ENCODE measurements around the gene KLHDC9.

Gene KLHDC9

DNA sequence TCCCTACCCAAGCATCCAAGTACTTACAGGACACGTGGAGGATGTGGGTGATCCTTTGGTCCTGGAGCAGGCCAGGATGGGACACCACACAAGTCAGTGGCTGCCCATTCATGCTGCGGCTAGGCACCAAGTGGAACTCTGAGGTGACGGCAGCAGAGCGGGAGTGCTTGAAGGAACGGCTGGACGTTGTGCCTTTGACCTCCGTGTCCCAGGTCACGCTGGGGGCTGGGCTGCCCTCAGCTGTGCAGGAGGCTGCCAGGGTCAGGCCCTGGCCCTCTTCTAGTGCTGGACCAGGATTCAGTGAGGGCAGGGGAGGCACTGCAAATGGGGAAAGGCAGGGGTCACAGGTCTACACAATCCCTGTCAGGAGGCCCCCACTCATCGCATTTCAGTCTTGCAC lies 20.7 kb upstream of the KLHDC9 start:
- DNase-seq, result no peak

DNA sequence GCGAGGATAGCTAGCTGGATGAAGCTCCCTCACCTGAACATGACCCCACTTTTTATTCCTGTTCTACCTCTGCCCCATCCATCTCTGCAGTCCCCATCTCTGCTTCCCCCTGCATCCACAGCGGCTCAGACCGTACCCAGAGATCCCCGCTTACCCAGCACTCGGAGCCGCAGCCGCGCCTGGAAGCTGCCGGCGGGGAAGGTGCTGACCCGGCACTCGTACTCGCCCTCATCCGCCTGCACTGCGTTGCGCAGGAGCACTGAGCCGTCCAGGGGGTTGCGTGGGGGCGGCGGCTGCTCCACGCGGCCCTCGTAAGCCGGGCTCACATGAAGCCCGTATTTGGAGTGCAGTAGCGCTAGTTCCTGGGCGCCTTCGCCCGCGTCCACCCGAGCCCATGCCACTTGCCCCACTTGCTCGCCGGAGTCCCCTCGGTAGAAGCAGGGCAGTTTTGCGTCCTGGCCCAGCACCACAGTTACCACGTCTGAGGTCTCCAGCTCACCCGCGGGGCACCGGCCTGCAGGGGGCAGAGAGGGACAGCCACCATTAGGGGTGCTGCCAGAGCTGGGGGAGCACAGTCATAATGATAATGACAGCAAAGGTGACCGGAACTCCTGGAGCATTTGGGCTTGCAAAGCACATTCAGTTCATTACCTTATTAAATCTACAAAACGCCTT lies 18.6 kb upstream of the KLHDC9 start:
- DNase-seq, result no peak

DNA sequence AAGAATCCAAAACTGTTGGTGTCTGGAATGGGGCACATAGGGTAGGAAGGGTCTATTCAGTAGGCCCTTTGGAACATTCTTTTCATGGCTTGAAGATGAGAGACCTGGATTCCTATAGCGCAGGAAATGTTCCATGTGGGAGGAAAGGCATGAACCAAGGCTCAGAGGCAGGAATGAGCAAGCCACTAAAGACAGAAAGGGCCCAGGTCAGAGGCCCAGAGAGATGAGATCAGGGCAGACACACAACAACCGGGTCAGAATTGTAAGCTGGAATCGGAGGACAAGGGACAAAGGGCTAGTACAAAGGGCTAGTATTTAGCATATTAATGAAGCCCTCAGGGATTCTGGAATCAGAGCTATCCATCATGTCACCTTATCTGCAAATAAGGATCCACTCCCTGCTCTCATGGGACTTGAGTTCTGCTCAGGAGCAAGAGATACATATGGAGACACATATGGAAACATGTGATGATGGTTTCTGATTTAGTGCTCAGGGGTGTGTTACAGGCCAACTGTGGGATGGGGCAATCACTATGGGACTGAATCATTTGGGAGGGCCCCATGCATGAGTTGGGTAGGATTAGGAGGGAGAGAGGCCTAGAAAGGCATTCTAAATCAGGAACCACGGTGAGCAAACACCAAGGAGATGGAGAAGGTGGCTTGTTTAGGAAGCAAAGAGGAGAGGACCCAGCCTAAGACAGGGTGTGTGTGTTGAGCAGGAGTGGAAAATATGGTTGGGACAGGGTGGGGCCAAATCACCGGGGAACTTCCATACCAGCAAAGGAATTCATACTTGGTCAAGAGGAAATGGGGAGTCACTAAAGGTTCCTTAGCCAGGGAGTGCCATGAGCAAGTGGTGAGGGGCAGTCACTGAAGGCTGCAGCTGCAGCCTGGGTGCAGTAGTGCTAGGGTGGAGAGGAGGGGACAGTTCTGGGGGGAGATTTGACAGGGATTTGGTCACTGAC lies 17.4 kb upstream of the KLHDC9 start:
- no peak for DNase-seq

DNA sequence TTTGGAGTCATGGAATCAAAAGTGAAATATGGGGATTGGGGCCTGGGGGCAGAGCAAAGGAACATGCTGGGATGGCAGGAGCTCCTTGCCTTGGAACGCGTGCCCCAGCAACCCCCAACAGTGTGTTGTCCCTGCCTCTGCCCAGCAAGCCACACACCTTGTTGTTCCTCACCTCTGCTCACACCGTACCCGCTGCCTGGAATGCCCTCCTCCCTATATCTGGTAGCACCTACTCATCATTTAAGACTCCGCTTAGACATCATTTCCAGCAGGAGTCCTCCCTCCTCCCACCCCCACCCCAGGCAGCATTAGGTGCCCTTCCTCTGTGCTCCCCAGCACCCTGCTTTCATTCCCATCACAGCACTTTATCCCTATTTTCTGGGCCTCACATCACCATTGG lies 16.6 kb upstream of the KLHDC9 start:
- DNase-seq, result no peak

DNA sequence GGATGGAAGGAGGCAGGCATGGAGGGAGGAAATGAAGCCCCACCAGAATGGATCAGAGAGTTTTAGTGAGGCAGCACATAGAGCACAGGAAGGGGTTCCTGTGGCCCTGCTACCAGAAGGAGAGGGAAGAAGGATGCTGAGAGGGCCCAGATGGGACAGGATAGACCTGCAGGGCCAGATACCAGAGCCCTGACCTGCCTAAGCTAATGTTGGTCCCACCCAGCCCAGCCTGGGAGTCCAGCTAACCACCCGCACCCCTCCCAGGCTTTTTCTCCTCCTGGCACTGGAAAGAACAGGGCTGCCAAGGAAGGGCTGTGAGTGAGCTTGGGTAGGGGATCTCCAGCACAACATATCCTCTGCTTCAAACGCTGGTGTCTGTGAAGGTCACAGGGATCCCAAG lies 15.7 kb upstream of the KLHDC9 start:
- no peak for DNase-seq

DNA sequence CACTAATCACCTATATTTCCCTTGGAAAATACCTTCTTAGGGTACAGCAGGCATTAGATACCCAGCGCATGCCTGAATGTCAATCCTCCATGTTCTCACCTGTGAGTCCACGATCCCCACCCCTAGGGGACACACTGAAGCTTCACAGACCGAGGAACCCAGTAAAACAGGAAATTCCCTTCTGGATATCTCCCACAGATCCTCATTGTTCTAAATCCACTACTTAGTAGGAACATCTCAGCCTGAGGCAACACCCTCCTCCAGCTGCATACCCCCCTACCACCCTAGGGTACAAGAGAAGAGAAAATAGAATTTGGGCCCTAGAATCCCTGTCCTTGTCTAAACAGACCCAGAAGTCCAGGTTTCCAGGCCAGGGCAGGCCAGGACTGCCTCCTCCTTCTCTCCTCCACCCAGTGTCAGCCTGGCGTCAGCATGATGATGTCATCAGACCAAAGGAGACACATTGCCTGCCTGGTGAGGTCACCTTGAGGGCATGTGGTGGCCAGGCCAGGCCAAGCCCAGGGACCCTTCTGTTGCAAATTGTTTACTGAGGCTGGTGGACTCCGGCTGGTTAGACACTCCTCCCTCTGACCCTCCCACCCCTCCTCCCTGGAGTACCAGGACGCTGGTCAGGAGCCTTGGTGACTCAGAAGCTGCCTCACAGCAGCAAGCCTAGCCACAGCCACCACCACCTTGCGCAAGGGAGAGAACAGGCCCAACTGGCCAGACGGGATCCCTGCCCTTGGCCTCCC lies 15.0 kb upstream of the KLHDC9 start:
- no peak for DNase-seq

DNA sequence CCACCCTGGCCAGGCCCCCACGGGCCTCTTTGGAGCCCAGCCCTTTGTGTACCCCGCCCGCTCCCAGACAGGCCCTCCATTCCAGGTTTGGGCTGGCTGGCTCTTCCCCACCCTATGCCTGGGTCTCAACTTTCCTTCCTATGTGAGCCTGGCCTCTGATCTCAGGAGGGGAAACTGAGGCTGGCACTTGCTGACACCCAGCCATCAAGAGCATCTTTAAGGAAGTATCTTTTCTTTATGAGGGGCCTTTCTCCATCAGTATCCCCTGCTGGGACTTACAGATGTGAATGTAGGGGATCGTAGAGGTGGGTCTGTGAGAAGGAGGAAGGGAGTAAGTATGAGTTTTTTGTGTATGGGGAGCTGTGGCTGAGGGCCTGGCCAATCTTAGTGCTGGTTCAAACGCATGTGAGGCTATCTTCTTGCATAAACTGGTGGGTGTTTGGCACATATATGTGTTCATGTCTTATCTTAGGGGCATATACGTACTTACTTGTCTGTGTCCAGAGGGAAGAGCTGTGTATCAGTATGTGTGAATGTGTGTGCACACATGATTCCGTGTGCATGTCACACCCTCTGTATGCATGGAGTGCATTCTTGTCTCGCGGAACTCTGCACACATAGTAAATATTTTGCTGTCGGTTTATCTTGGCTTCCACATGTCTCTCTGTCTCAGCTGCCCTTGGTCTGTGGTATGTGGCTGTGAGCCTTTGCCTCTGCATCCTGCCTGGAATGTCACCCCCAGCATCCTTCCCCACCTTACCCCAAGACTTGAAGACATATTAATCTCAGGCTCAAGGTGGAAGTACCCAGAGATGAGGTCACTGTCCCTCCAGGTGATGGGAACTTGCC lies 14.2 kb upstream of the KLHDC9 start:
- no peak for DNase-seq

DNA sequence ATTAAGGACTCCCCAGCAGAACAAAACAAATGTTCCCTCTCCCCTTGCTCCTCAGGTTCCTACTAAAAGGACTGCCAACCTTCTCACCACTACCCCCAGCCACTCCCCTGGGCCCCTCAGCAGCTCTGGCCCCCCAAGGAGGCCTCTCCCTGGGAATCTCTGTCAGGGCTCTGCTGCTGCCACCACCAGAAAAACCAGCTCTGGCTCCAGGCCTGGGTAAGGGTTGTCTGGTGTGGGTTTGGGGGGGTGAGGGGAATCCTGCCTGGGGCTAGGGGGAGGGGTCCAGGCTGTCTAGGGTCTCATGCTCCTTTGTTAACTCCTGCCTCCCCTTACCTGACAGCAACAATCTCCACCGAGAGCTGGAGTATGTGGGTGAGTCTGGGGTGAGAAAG lies 13.6 kb upstream of the KLHDC9 start:
- DNase-seq, result no peak

DNA sequence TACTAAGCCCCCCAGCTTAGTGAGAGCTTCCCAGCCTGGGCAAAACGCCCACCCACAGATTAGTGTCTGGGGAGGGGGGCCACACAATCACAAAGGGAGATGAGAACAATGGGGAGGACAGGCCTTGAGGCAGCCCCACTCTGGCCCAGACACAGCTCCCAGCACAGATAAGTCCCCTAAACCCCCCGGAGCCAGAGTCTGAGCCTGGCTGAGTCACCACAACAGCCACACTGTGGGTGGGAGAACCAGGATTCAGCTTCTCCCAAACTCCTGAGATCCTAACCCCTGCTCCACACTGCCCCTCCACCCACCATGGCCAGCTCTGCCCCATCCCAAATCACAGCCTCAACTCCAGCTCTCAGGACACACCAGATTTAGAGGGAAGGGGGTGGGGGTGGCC lies 13.0 kb upstream of the KLHDC9 start:
- no peak for DNase-seq

DNA sequence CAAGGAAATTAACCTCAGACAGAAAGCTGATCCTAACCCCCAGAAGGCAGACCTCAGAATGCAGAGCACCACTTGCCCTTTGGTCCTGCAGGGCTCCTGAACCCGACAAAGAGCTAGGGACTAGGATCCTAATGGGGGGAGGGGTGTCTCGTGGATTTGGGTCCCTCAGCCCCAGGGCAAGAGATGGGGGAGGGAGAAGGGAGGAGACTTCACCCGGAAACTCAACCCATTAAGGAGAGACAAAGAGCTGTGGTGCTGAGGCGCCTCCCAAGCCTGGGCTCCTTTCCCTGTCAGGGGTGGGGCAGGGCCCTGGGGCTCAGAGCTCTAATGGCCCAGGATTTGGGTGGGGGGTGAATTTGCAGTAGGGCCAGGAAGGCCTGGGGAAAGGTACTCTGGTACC lies 11.7 kb upstream of the KLHDC9 start:
- DNase-seq, result no peak

DNA sequence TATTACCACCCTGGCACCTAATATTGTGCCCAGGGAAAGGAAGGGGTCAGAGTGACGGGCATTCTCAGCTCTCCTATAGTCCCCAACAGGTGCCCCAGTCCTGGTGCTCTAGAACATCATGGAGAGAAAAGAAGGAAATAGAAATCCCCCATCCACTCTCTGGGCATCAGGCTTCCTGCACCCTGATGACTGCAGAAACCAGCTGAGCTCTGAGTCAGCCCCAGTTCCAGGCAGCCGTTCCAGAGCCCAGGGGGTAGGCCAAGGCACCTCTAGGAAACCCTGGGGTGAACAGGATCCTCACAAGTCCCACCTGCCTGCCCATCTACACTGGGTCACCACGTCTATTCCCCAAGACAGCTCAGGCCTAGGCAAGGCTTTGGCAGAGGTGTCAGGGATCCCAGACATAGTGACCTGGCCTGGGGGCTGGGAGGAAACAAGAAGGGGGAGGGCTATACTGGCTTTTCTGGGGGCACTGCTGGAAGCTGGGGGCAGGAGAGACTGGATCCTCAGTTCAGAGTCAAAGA lies 9.5 kb upstream of the KLHDC9 start:
- no peak for DNase-seq

DNA sequence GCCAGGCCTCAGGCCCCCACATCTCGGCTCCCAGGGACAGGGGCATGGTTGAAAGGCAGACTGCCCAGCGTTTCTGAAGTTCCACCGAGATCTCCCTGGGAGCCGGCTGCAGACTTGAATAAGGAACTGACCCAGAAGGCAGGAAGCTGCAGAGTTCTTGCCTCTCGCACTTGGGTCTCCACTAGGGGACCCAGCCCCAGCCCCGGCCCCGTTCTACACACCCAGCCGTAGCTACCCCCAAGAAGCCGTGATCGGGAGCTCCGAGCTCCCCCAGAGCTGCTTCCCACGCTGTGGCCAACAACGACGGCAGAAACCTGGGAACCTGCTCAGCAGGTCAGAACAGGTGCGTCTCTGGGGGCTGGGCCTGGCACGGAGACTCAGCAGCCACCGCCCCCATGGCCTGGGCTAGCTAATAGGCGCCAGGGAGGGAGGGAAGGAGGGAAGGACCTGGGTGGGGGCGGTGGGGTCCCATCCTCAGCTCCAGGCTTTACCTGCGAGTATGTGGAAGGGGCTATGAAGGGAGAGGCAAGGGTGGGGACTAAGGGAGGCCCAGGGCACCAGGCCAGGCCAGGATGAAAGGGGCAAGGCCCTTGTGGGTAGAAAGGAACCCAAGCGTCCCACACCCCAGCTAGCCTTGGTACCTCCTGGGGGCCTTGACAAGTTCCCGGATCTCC lies 8.8 kb upstream of the KLHDC9 start, which contains the start of gene NECTIN4:
TSS of gene NECTIN4 (minus strand) at position 308 of the 674 bp plus-strand sequence. CDS start at position 46, 262 bp downstream.
- DNase-seq, result no peak

DNA sequence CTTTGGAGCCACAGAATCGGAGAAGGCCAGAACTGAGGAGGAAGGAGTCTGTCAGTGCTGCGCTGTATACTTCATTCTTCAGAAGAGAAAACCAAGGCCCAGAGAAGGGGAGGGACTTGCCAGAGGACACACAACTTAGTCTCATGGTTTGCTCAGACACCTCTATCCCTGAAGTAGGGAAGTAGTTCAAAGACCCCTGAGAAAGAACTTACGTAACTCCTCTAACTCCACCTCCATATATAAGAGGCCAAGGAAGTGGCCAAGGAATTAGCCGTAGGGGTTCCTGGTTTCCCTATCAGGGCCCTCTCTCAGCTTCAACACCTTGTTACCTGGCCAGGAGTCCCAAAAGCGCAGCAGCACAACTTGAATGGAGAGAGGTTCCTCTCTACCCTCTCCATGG lies 8.2 kb upstream of the KLHDC9 start:
- no peak for DNase-seq

DNA sequence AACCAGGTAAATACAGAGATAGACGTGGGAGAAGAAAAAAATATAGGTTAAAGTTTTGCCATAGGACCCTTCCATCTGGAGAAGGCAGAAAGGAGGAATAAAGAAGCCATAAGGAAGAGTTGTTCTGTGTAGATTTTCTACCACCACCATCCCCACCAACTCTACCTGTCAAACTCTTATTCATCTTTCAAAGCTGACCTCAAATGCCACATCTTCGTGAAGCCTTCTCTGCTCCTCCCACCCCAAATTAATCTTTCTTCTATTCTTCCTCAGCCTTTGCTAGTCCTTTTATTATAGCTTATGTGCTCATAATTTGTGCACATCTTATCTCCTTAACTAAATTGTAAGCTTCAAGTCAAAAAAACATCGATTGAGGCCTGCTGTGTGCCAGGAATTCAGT lies 7.5 kb upstream of the KLHDC9 start:
- DNase-seq, result no peak

DNA sequence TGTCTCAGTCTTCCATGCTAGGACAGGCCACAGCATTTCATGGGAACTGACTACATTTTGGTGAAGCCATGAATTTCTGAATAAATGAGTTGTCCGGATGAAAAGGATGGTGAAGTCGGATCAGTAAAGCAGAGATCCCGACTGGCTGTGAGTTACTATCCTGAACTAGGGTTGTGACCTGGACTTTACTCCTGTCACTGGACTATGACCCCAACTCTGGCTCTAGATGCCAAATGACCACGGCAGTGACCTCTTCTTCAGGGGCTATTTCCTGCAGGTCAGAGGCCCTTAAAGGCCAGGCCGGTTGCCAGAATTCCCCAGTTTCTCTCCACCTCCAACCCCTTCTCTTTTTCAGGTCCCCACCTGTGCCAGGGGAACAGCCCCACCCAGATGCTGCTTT lies 7.1 kb upstream of the KLHDC9 start:
- DNase-seq, result no peak

DNA sequence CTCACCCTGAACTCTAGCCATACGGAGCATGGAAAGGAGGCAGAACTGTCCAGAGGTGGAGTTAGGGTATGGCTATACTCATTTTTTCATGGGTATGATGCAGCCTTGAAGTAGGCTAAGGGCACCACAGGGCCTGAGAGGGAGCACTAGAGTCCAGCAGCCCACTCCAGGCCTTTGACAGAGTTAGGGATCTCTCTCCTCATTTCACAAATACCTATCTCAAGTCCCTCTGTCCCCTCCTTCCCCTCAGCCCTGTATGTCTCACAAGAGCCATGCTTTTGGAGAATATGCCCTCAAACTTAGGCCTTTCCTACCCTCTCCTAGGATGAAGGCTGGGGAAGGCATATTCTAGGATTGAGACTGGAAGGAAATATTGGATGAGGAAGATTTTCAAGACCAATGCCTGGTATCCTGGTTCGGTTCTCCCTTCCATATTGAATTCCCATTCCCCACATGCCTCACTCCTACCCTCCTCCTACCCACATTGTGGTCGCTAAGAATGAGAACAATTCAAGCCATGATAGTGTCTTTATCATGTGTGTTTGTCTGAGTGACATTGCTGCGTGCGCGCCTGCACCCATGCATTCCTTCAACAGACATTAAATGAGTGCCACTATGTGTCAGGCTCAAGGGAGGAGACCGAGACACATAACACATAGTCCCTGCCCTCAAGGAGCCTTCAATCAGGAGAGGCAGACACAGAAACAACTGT lies 6.2 kb upstream of the KLHDC9 start:
- DNase-seq, result no peak

DNA sequence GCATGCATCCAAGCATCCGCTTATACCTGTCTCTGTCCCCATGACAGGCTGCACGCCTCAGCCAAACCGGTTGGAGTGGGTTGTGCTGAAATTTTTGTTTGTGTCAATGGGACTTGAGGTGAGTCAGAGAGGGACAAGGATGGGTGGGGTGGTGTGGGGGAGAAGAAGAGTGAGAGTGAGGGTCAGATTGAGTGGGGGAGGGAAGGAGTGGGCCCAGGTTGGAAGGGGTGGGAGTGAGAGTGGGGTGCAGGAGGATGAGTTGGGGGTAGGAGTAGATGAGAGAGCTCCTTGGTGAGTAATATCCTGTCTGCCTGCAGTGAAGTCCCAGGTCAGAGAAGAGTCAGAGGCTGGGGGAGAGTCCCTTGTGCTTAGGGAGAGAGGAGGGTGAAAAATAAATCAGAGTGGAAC lies 5.5 kb upstream of the KLHDC9 start:
- no peak for DNase-seq

DNA sequence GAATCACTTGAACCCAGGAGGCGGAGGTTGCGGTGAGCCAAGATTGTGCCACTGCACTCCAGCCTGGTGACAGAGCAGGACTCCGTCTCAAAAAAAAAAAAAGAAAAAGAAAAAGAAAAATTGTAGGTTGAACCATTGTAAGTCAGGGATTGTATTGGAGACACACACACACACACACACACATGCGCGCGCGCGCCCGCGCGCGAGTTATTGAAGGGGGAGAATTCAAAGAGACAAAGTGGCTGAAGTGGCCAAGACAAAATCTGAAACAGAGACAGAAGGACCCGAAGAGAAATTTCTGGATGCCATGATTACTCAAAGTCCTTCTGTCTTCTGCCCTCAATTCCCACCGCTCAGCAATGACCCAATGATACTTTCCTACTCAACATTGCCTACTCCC lies 3.7 kb upstream of the KLHDC9 start:
- DNase-seq, result no peak

DNA sequence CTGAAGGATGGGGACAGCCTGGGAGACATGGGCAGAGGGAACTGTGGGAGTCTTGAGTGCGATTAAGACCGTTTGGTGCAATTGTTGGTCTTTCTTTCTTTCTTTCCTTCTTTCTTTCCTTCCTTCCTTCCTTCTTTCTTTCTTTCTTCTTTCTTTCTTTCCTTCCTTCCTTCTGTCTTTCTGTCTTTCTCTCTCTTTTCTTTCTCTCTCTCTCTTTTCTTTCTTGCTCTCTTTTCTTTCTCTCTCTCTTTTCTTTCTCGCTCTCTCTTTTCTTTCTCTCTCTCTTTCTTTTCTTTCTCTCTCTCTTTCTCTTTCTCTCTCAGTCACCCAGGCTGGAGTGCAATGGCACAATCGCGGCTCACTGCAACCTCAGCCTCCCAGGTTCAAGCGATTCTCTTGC lies 2.9 kb upstream of the KLHDC9 start:
- DNase-seq, result no peak

DNA sequence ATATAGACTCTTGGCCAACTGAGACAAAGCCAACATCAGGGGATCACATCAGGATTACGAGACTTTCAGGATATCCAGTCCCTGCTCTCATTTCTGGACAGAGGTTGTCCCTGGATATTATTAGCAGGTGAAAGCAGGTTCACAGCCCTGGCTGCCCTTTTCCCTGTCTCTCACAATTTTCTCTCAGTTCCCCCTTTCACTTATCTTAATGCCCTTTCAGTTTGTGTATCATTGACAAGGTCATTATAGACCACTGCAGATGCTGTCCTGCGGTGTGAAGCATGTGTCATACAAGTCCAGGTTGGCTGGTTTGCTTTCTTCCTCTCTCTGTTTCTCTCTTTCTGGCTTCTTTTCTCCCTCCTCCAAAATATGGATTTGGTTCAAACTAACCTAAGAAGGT lies 2.1 kb upstream of the KLHDC9 start:
- no peak for DNase-seq

DNA sequence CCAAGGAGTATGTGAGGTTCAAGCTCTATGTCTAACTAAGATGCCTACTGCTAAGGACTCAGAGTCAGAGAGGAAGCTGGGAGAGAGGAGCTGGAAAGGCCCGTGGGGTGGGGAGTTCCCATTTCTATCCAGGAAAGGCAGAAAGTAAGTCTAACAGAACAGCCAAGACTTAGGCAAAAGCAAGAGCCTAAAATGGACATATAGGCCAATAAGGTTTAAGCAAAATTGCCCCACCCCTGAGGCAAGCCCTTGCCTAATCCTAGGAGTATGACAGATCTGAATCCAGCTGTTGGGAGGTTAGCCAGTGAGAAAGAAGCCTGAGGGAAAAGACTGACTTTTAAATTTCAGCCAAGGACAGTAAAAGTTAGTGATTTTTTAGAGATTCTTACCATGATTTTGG lies 1.6 kb upstream of the KLHDC9 start:
- no peak for DNase-seq

Measured in stimulated activated CD4-positive, alpha-beta T cell treated with anti-CD3 and anti-CD28 coated beads, Interleukin-2, amount 100 ng/mL, for 48 hours (primary cell).